Measurements from ENCODE around the gene TNFAIP1. TPM values are rescaled to one million over a fixed set of nuclear protein-coding genes. Genes with fewer than 3 reads are reported as not detected.

TNFAIP1 gene
- total RNA-seq, 4 donors from 2014 or later = 51.5 to 81.3 (median 66.4) TPM

- under 1% methylated on average over 37 of the region's 80 CpGs for WGBS
- Histone ChIP-seq H3K4me3 (peak within 1 kb of the TSS; percentile 64), H3K27ac (peak within 1 kb of the TSS; percentile 23), H3K4me1 (peaks cover 30% of the 10 kb centered on the region), H3K27me3 (no peaks in the 10 kb centered on the region), H3K9me3 (no peaks in the 10 kb centered on the region), H3K36me3 (no peaks in the 10 kb centered on the region)
- DNase-seq (ENCODE audit: low spot score in 2 of 2) = peak; percentile 88 to 91
- TF ChIP-seq EP300 (IDR thresholded peaks at IDR 0.05) = no peak
- no peak for TF ChIP-seq POLR2A (IDR thresholded peaks at IDR 0.05)
- TF ChIP-seq CTCF (IDR thresholded peaks at IDR 0.05) = no peak
- no peak for TF ChIP-seq POLR2AphosphoS5 (IDR thresholded peaks at IDR 0.05)
These were observed 36.0 kb downstream of the TNFAIP1 start, which contains the start of gene SARM1 for GRCh38 chr17:28371245-28372202. TSS of gene SARM1 (plus strand) at chr17:28371694. CDS start at chr17:28372033, 339 bp downstream.

GRCh38 chr17:28372203-28372944 lies 36.8 kb downstream of the TNFAIP1 start:
- DNase-seq (ENCODE audit: low spot score in 2 of 2) = no peak
- Histone ChIP-seq H3K4me1 (peaks cover 30% of the 10 kb centered on the region), H3K36me3 (no peaks in the 10 kb centered on the region), H3K9me3 (no peaks in the 10 kb centered on the region), H3K4me3 (peak overlapping the region; percentile 64), H3K27ac (peak overlapping the region; percentile 23), H3K27me3 (no peaks in the 10 kb centered on the region)
- no peak for TF ChIP-seq EP300 (IDR thresholded peaks at IDR 0.05)
- TF ChIP-seq CTCF (IDR thresholded peaks at IDR 0.05) = no peak
- no peak for TF ChIP-seq POLR2AphosphoS5 (IDR thresholded peaks at IDR 0.05)
- no peak for TF ChIP-seq POLR2A (IDR thresholded peaks at IDR 0.05)
- 37% methylated on average over 11 of the region's 53 CpGs for WGBS

GRCh38 chr17:28372945-28373274 lies 37.3 kb downstream of the TNFAIP1 start:
- Histone ChIP-seq H3K36me3 (no peaks in the 10 kb centered on the region), H3K27ac (no peak overlapping the region), H3K4me3 (no peak overlapping the region), H3K4me1 (peaks cover 30% of the 10 kb centered on the region), H3K9me3 (no peaks in the 10 kb centered on the region), H3K27me3 (no peaks in the 10 kb centered on the region)
- TF ChIP-seq EP300 (IDR thresholded peaks at IDR 0.05) = no peak
- TF ChIP-seq CTCF (IDR thresholded peaks at IDR 0.05) = no peak
- TF ChIP-seq POLR2A (IDR thresholded peaks at IDR 0.05) = no peak
- no peak for TF ChIP-seq POLR2AphosphoS5 (IDR thresholded peaks at IDR 0.05)
- WGBS = 89% methylated on average over 2 of the region's 6 CpGs
- DNase-seq (ENCODE audit: low spot score in 2 of 2) = no peak

GRCh38 chr17:28379814-28380801 lies 44.5 kb downstream of the TNFAIP1 start:
- TF ChIP-seq POLR2A (IDR thresholded peaks at IDR 0.05) = no peak
- no peak for TF ChIP-seq POLR2AphosphoS5 (IDR thresholded peaks at IDR 0.05)
- H3K36me3 ChIP-seq = no peaks in the 10 kb centered on the region
- H3K27me3 ChIP-seq = no peaks in the 10 kb centered on the region
- peaks cover 26% of the 10 kb centered on the region for H3K4me1 ChIP-seq
- 70% methylated on average over 10 of the region's 10 CpGs for WGBS
- no peaks in the 10 kb centered on the region for H3K9me3 ChIP-seq
- H3K4me3 ChIP-seq = no peak overlapping the region
- DNase-seq (ENCODE audit: low spot score in 2 of 2) = peak in 1 of 2 donors; percentile 11
- H3K27ac ChIP-seq = no peak overlapping the region
